GM12874 (cell line): ENCODE results near the gene TAAR2.

Source experiments
- TF ChIP-seq, protein P1 (sequence below): IDR thresholded peaks from 2 replicates; pipeline ENCODE4 v1.5.1; 2011; ENCODE audit warnings: low read depth, mild to moderate bottlenecking, control low read depth, low read length, moderate library complexity; ENCODE audit not compliant: insufficient read depth

The TAAR2 gene

DNA sequence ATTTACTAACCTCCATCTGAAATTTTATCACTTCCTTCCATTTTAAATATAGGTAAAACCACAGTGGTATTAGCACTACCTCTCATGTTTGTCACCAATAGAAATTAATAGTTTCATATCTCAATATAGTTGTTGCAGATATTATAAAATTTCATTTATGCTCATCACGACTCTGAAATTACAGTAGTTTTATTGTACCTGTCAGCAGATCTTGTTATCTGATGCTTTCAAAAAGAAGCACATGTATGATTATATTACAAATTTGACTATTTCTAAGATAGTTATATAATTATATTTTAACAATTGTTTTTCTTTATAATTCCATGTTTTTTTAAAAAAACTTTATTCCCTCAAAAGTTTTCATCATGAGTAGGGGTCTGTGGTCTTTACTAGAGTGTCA lies 39.4 kb downstream of the TAAR2 start:
- TF ChIP-seq, protein P1, sequence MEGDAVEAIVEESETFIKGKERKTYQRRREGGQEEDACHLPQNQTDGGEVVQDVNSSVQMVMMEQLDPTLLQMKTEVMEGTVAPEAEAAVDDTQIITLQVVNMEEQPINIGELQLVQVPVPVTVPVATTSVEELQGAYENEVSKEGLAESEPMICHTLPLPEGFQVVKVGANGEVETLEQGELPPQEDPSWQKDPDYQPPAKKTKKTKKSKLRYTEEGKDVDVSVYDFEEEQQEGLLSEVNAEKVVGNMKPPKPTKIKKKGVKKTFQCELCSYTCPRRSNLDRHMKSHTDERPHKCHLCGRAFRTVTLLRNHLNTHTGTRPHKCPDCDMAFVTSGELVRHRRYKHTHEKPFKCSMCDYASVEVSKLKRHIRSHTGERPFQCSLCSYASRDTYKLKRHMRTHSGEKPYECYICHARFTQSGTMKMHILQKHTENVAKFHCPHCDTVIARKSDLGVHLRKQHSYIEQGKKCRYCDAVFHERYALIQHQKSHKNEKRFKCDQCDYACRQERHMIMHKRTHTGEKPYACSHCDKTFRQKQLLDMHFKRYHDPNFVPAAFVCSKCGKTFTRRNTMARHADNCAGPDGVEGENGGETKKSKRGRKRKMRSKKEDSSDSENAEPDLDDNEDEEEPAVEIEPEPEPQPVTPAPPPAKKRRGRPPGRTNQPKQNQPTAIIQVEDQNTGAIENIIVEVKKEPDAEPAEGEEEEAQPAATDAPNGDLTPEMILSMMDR, result no peak

DNA sequence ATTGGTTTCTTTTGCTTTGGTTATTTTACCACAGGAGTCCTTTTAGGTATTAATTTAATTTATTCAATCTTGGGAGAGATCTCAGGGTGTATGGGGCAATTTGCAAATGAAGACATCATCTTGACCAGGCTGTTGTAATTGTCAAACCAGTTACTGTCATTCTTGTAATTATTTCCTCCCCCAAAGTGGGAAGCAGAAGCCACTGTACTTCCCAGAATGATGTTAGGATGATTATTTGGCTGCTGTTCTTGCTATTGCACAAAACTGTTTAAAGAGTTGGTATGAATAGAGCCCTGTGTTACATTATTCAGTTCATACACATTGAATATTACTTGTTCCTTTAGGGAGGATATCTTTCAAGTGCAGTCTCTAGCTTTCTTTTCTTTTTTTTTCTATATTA lies 52.3 kb downstream of the TAAR2 start:
- TF ChIP-seq, protein P1, result no peak

GRCh38 chr6:132570221-132570777 lies 53.8 kb downstream of the TAAR2 start, which contains the start of gene TAAR6:
TAAR6 (plus strand) TSS chr6:132570322; CDS start chr6:132570322, 0 bp downstream.
- TF ChIP-seq, protein P1, result no peak

GRCh38 chr6:132569170-132569569 lies 54.9 kb downstream of the TAAR2 start:
- TF ChIP-seq, protein P1, result no peak

- TF ChIP-seq, protein P1, result no peak
Measured at GRCh38 chr6:132568611-132569010, 55.5 kb downstream of the TAAR2 start.

- TF ChIP-seq, protein P1, result no peak
Measured at GRCh38 chr6:132567566-132567965, 56.5 kb downstream of the TAAR2 start.
